Measurements from ENCODE around the gene SLC16A8. TPM values are rescaled to one million over a fixed set of nuclear protein-coding genes. Genes with fewer than 3 reads are reported as not detected.
"Not testable (repeated sequence)": the region's sequence is repeated elsewhere in the genome, so short reads cannot be mapped to it uniquely, and the experiment has no call there.

SLC16A8 gene
- total RNA-seq, 2 donors from 2014 or later = 0.57 to 1.1 TPM

DNA sequence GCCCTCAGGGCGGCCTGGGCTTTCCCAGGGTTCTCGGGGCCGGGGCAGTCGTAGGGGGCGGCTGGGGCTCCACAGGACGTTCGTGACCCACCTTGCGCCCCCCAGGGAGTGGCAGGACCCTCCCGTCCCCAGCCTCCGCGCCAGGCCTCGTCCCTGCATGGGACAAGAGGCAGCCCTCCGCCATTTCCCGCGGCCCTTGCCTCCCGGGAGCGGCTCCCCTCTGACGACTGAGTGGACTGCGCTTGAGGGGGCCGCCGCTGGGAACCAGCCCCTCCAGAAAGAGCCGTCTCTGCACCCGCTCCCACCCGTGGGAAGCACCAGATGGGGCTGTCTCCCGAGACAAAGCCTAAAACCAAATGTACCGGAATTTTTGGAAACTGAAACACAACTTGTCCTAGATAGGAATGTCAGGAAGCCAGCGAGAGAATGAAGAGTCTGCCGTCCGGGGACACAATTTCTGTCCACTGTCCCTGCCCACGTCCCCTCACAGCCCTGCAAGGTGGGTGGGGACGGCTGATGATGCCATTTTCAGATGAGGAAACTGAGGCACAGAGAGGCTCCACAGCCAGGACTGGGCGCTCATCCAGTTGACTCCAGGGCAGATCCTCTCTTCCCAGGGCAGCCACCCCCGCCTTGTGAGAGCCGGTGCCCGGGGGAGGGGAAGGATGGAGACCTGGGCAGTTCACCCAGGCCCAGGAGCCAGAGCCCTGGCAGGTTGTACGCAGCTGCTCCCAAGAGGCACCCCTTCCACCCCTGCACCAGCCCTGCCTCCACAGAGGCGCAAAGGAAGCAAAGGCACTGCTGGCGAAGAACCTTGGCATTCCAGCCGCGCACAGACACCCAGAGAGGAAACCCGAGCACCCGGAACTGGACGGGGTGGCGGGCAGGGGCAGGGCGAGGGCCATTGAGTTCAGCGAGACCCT is 44.8 kb downstream of the SLC16A8 start:
- Histone ChIP-seq H3K9me3 (ENCODE audit: control insufficient read depth, low read length) (no peaks in the 10 kb centered on the region), H3K36me3 (ENCODE audit: control insufficient read depth, insufficient read depth, low read length) (no peaks in the 10 kb centered on the region), H3K27ac (ENCODE audit: low read depth, low read length) (peak overlapping the region; percentile 44), H3K9ac (ENCODE audit: extremely low read depth, low read length, poor library complexity, severe bottlenecking) (no peak overlapping the region), H3K27me3 (ENCODE audit: control insufficient read depth, insufficient read depth, low read length, poor library complexity, severe bottlenecking) (no peaks in the 10 kb centered on the region), H3K4me1 (ENCODE audit: control insufficient read depth, insufficient read depth, low read length) (no peaks in the 10 kb centered on the region), H3K4me3 (ENCODE audit: low read length) (no peak overlapping the region)
- peaks cover 1% of the 10 kb centered on the region for H3K9me3 Mint-ChIP-seq
- H3K4me1 Mint-ChIP-seq = peaks cover 10% of the 10 kb centered on the region
- 94 to 97% methylated on average over 29 to 46 of the region's 46 CpGs for WGBS, 2 experiments (ENCODE audit: insufficient coverage in 1 of 2, insufficient read length in 1 of 2)
- TF ChIP-seq, protein P1, sequence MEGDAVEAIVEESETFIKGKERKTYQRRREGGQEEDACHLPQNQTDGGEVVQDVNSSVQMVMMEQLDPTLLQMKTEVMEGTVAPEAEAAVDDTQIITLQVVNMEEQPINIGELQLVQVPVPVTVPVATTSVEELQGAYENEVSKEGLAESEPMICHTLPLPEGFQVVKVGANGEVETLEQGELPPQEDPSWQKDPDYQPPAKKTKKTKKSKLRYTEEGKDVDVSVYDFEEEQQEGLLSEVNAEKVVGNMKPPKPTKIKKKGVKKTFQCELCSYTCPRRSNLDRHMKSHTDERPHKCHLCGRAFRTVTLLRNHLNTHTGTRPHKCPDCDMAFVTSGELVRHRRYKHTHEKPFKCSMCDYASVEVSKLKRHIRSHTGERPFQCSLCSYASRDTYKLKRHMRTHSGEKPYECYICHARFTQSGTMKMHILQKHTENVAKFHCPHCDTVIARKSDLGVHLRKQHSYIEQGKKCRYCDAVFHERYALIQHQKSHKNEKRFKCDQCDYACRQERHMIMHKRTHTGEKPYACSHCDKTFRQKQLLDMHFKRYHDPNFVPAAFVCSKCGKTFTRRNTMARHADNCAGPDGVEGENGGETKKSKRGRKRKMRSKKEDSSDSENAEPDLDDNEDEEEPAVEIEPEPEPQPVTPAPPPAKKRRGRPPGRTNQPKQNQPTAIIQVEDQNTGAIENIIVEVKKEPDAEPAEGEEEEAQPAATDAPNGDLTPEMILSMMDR (conservative IDR thresholded peaks at IDR 0.05) = no peak
- H3K4me3 Mint-ChIP-seq = no peak overlapping the region
- no peak overlapping the region for H3K27ac Mint-ChIP-seq
- no peaks in the 10 kb centered on the region for H3K36me3 Mint-ChIP-seq (ENCODE audit: low read depth)
- H3K27me3 Mint-ChIP-seq (ENCODE audit: insufficient read depth) = no peaks in the 10 kb centered on the region
- DNase-seq = no peak

DNA sequence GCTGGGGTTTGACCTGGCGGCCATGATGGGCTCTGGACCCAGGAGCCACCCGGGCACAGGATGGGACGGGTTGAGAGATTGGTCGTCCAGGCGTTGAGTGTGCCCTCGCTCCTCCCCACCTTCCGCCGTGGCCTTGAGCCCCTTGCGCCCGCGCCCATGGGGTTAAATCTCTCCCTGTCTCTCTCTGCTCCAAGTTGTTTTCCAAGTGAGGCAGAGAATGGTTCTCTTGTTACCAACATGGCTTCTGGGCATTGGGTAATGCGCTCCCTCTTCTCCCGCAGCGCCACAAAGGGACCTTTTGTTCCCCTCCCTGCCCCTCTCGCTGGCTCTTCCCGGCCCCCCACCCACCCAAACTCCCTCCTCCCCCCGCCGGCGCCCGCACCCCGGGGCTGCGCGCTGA is 45.6 kb downstream of the SLC16A8 start:
- no peak overlapping the region for H3K27ac Mint-ChIP-seq
- WGBS, 2 experiments (ENCODE audit: insufficient coverage in 1 of 2, insufficient read length in 1 of 2) = 87 to 94% methylated on average over 11 to 17 of the region's 23 CpGs
- DNase-seq = no peak
- no peaks in the 10 kb centered on the region for H3K9me3 ChIP-seq (ENCODE audit: control insufficient read depth, low read length)
- no peaks in the 10 kb centered on the region for H3K27me3 ChIP-seq (ENCODE audit: control insufficient read depth, insufficient read depth, low read length, poor library complexity, severe bottlenecking)
- no peaks in the 10 kb centered on the region for H3K36me3 ChIP-seq (ENCODE audit: control insufficient read depth, insufficient read depth, low read length)
- no peak overlapping the region for H3K4me3 Mint-ChIP-seq
- H3K4me1 ChIP-seq (ENCODE audit: control insufficient read depth, insufficient read depth, low read length) = no peaks in the 10 kb centered on the region
- H3K36me3 Mint-ChIP-seq (ENCODE audit: low read depth) = no peaks in the 10 kb centered on the region
- no peak overlapping the region for H3K27ac ChIP-seq (ENCODE audit: low read depth, low read length)
- no peak overlapping the region for H3K4me3 ChIP-seq (ENCODE audit: low read length)
- TF ChIP-seq, protein P1 (conservative IDR thresholded peaks at IDR 0.05) = no peak
- H3K27me3 Mint-ChIP-seq (ENCODE audit: insufficient read depth) = no peaks in the 10 kb centered on the region
- H3K4me1 Mint-ChIP-seq = peaks cover 13% of the 10 kb centered on the region
- no peak overlapping the region for H3K9ac ChIP-seq (ENCODE audit: extremely low read depth, low read length, poor library complexity, severe bottlenecking)
- peaks cover 3% of the 10 kb centered on the region for H3K9me3 Mint-ChIP-seq

DNA sequence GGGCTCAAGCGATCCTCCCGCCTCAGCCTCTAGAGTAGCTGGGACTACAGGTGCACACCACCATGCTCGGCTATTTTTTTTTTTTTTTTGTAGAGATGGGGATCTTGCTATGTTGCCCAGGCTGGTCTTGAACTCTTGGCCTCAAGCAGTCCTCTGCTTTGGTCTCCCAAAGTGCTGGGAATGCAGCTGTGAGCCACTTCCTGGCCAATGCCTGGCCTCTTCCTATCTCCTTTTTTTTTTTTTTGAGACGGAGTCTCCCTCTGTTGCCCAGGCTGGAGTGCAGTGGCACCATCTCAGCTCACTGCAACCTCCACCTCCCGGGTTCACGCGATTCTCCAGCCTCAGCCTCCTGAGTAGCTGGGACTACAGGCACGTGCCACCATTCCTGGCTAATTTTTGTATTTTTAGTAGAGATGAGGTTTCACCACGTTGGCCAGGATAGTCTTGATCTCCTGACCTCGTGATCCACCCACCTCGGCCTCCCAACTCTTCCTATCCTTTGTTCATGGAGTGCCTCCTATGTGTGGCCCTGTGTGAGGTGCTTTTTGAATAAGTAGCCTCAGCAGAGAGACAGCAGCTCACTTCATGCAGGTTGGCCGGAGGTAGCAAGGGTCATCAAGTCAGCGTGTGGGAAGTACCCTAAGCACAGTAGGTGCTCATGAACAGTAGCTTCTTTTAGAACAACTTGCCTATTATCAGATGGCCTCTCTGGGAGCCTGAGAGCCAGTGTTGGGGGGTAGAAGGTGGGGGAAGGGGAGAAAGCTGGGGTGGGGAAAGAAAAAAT is 46.4 kb downstream of the SLC16A8 start:
- H3K4me3 ChIP-seq (ENCODE audit: low read length); DNase-seq; H3K36me3 Mint-ChIP-seq (ENCODE audit: low read depth); H3K9ac ChIP-seq (ENCODE audit: extremely low read depth, low read length, poor library complexity, severe bottlenecking); H3K9me3 Mint-ChIP-seq; H3K36me3 ChIP-seq (ENCODE audit: control insufficient read depth, insufficient read depth, low read length); H3K27ac Mint-ChIP-seq; H3K27me3 Mint-ChIP-seq (ENCODE audit: insufficient read depth); H3K4me1 ChIP-seq (ENCODE audit: control insufficient read depth, insufficient read depth, low read length); H3K4me3 Mint-ChIP-seq; H3K9me3 ChIP-seq (ENCODE audit: control insufficient read depth, low read length); H3K27ac ChIP-seq (ENCODE audit: low read depth, low read length); H3K27me3 ChIP-seq (ENCODE audit: control insufficient read depth, insufficient read depth, low read length, poor library complexity, severe bottlenecking): not testable (repeated sequence)
- WGBS, 2 experiments (ENCODE audit: insufficient coverage in 1 of 2, insufficient read length in 1 of 2) = 78 to 93% methylated on average over 4 to 13 of the region's 13 CpGs
- peaks cover 13% of the 10 kb centered on the region for H3K4me1 Mint-ChIP-seq

Data from endodermal cell (in vitro differentiated cells).